Measurements from ENCODE around the gene DCP1A.
A peak's percentile ranks its signal among the peaks of the same experiment; 100 is the strongest.
"Not testable (repeated sequence)": the region's sequence is repeated elsewhere in the genome, so short reads cannot be mapped to it uniquely, and the experiment has no call there.

DCP1A gene

DNA sequence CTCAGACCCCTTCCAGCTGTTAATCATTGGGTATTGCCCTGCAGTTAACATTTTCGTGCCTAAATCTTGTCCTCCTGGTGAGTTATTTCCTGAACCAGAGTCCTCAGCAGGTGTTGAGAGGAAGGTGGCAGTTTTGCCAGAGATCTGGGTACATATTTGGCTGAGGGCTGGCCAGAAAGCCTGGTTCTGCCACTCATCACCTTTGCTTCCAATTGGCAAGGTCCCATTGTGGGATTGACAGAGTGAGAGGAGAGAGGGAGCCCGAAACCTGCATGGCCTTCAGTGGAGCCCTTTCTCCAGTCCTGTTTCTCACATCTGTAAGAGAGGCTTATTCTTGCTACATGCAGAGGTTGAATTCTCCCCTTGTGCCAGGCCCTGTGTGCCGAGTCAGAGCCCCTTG lies 82.6 kb downstream of the DCP1A start:
- no peak for DNase-seq (ENCODE audit: low spot score)

- DNase-seq (ENCODE audit: low spot score), result no peak
Measured at GRCh38 chr3:53263907-53264306, 83.4 kb downstream of the DCP1A start.

- no peak for DNase-seq (ENCODE audit: low spot score)
Measured at GRCh38 chr3:53261712-53262111, 85.6 kb downstream of the DCP1A start.

GRCh38 chr3:53260286-53260785 lies 87.0 kb downstream of the DCP1A start:
- DNase-seq (ENCODE audit: low spot score), result no peak

DNA sequence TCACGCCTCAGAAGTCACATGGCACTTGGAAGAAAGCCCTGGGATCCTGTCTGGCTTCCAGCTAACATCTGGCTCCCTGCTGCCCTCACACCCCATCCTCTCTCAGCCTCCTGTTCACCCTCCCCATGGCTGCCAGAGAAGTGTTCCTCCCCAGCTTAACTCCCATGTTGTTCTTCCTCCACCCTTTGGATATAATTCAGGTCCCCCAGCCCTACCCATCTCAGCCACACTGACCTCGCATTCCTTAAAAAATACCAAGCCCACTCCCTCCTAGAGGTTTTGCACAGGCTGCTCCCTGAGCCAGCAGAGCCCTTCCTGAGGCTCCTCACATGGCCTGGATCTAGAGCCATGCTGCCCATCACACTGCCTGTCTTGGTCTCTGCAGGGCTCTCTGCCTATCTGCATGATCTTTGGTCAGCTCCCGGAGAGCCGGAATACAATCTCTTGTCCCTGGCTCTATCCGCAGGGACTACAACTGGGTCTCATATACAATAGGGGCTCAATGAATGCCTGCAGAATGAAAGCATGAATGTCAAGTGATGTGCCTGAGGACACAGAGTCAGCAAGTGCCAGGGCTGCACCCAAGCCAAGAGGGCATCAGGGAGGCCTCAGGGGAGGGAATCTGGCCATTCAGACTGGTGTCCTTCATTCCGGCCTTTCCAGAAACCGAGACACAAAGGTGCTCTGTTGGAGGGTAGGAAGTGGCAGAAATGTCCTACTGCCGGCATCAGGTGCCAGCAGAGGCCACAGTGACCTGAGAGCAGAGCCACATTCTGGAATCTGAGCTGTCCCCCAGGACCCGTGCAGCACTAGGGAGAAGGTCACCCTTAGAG lies 87.7 kb downstream of the DCP1A start:
- DNase-seq (ENCODE audit: low spot score), result peak; percentile 85

DNA sequence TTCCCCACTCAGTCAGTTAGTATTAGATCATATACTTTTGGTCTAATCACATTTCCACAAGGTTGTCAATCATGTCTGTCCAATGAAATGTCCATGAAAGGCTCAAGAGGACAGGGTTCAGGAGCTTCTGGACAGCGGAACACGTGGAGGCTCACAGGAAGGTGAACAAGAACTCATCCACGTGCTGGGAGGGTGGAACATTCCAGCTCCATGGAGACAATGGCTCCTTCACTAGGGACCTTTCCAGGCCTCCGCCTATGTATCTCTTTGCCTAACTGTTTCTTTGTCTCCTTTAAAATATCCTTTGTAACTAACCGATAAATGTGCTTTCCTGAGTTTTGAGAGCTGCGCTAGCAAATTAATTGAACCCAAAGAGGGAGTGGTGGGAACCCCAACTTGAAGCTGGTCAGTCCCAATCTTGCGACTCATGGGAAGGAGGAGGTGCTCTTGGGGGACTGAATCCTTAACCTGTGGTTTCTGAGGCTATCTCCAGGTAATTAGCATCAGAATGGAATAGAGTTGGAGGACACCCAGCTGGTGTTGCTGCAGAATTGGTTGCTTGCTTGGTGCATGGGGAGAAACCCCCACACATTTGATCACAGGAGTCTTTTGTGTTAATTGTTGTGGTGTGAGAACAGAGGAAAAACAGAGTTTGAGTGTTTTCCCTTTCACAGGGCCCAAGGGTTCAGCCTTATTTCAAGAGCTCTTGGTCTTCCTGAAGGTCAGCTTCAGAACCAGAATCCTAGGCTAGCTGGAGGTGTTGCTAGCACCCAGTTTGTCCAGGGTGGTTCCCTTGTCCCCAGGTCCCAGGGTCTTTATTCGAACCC lies 88.5 kb downstream of the DCP1A start:
- DNase-seq (ENCODE audit: low spot score), result peak; percentile 89

GRCh38 chr3:53257465-53257864 lies 89.9 kb downstream of the DCP1A start:
- no peak for DNase-seq (ENCODE audit: low spot score)

- DNase-seq (ENCODE audit: low spot score), result no peak
Measured at GRCh38 chr3:53256704-53257055, 90.7 kb downstream of the DCP1A start.

- DNase-seq (ENCODE audit: low spot score), result peak; percentile 88
Measured at GRCh38 chr3:53255775-53256703, 91.3 kb downstream of the DCP1A start, which contains the start of gene TKT. Gene TKT (minus strand): TSS chr3:53256022. CDS start chr3:53255942, 80 bp downstream.

- no peak for DNase-seq (ENCODE audit: low spot score)
Measured at GRCh38 chr3:53255423-53255774, 91.9 kb downstream of the DCP1A start.

GRCh38 chr3:53254509-53255422 lies 92.6 kb downstream of the DCP1A start:
- DNase-seq (ENCODE audit: low spot score), result peak; percentile 53

GRCh38 chr3:53253707-53254508 lies 93.4 kb downstream of the DCP1A start:
- DNase-seq (ENCODE audit: low spot score), result no peak

GRCh38 chr3:53252947-53253322 lies 94.4 kb downstream of the DCP1A start:
- not testable (repeated sequence) for DNase-seq (ENCODE audit: low spot score)

DNA sequence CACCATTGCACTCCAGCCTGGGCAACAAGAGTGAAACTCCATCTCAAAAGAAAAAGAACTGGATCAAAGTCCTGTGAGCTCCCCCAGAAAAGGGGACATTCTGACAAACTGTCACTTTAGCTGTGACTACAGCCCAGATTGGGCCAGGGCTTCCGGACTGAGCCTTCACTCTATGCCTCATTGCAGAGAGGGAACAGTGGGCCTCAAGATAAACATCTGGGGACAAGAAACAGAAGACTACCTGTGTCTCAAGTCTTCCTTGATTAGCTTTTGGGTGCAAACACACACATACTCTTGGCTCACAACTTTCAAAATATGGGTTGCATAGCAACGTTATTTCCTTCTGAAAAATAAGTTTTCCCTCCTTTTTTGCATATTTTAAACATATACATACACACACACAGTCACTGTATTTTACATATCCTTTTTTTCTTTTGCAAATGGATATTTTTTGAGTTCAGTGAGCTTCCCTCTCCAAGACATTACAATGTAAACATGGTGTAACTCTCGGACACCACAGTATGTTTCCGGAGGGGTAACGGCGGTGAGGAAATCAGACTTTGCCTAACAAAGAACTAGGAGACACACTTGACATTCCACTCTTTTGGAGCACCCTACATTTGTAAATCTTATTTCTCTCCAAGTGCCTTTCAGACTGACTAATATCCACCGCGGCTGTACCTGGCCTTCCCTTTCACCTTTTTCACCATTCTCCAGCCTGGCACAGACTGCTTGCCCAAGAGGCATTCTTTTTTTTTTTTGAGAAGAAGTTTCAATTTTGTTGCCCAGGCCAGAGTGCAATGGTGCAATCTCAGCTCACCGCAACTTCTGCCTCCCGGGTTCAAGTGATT lies 95.0 kb downstream of the DCP1A start:
- peak; percentile 28 for DNase-seq (ENCODE audit: low spot score)

DNA sequence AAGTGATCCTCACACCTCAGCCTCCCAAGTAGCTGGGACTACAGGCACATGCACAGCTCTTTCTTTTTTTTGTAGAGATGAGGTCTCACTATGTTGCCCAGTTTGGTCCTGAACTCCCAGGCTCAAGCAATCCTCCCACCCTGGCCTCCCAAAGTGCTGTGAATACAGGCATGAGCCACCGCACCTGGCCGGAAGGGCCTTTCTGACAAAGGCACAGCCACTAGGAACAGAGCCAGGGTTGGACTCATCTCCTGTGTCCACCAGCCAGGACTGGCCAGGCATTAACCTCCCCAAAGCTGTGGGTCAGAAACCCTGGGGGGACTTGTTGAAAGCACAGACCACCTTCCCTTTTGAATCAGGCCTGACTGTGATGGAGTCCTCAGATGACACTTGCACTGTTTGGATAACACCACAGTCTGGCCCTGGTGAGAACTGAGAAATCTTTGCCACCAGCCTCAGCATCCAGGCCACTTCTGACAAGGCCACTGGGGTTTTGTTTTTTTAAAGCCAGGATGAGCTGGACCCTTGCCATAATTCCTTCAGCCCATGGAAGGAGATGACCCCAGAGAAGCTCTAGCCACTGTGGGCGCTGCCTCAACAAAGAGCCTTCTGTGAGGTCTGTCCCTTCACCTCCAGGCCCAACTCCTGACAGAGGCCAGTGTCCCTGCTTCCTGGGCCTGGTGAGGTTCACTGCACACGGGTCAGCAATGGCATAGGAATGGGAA lies 96.3 kb downstream of the DCP1A start:
- peak; percentile 46 for DNase-seq (ENCODE audit: low spot score)

- DNase-seq (ENCODE audit: low spot score), result no peak
Measured at GRCh38 chr3:53250453-53250852, 96.9 kb downstream of the DCP1A start.

DNA sequence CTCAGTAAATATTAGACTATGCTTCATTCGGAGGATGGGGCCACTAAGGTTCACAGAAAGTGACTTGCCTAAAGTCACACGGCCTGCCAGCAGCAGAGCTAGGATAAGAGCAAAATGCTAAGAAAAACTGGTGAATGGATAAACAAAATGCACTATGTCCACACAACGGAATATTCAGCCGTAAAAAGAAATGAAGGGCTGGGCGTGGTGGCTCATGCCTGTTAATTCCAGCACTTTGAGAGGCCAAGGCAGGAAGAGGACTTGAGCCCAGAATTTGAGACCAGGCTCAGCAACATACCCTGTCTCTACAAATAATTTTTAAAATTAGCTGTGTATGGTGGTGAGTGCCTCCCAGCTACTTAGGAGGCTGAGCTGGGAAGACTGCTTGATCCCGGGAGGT lies 99.2 kb downstream of the DCP1A start:
- DNase-seq (ENCODE audit: low spot score), result no peak

- no peak for DNase-seq (ENCODE audit: low spot score)
Measured at GRCh38 chr3:53247619-53248018, 99.7 kb downstream of the DCP1A start.
